HepG2 (cell line): ENCODE results near the gene GPS1. TPM values are rescaled to one million over a fixed set of nuclear protein-coding genes. Genes with fewer than 3 reads are reported as not detected.
A peak's percentile ranks its signal among the peaks of the same experiment; 100 is the strongest.

Source experiments
- KDM2A ChIP-seq: sonication (generic); formaldehyde crosslinking; IDR thresholded peaks from 2 replicates; pipeline ENCODE4 v1.4.0; 2020; ENCODE audit warnings: low read depth, missing genetic modification reagents, borderline replicate concordance
- RBM39 ChIP-seq: fragments of 200-400 bp; formaldehyde crosslinking; IDR thresholded peaks from one replicate; pipeline ENCODE4 v1.6.1; 2018; ENCODE audit warnings: antibody characterized with exemption, mild to moderate bottlenecking, low read depth, low read length; ENCODE audit not compliant: poor library complexity, severe bottlenecking
- RORA ChIP-seq: sonication (generic); formaldehyde crosslinking; IDR thresholded peaks from 2 replicates; pipeline ENCODE4 v1.5.0; 2020; ENCODE audit warnings: mild to moderate bottlenecking, missing genetic modification reagents, moderate library complexity
- ZBTB21 ChIP-seq: sonication (generic); formaldehyde crosslinking; IDR thresholded peaks from 2 replicates; pipeline ENCODE4 v1.4.0; 2020; ENCODE audit warnings: missing genetic modification reagents
- ZFX ChIP-seq: sonication (generic); formaldehyde crosslinking; IDR thresholded peaks from 2 replicates; pipeline ENCODE4 v1.4.0; 2020; ENCODE audit warnings: mild to moderate bottlenecking, low read depth, missing genetic modification reagents, moderate library complexity
- ZNF460 ChIP-seq: sonication (generic); formaldehyde crosslinking; IDR thresholded peaks from 2 replicates; pipeline ENCODE4 v1.5.1; 2020; ENCODE audit warnings: missing genetic modification reagents, mild to moderate bottlenecking, borderline replicate concordance
- ZNF788 ChIP-seq: sonication (generic); formaldehyde crosslinking; IDR thresholded peaks from 2 replicates; pipeline ENCODE4 v1.5.0; 2020; ENCODE audit warnings: mild to moderate bottlenecking, missing genetic modification reagents, borderline replicate concordance
- ZSCAN21 ChIP-seq: sonication (generic); formaldehyde crosslinking; IDR thresholded peaks from 2 replicates; pipeline ENCODE4 v1.8.0; 2022; ENCODE audit warnings: mild to moderate bottlenecking, missing genetic modification reagents, moderate library complexity, borderline replicate concordance
- polyA plus RNA-seq, 8 experiments: library from polyadenylated mRNA; depleted of rRNA in 3 of 8; stranded (reverse) in 7 of 8; unstranded in 1 of 8; fragments of >200 nt; fragmentation: Illumina TruSeq in 4 of 8; extraction: Trizol in 4 of 8; gene quantifications; 2 replicates each; pipeline versions ENCODE4 v1.2.1 to v1.2.3, GENCODE V29; 2011 to 2016; ENCODE audit warnings: low read depth in 4 of 8, missing spikeins in 1 of 8, mixed read lengths in 1 of 8; ENCODE audit not compliant: insufficient read depth in 1 of 8
- total RNA-seq, 5 experiments: library from RNA; depleted of rRNA; stranded (reverse); fragments of >200 nt; fragmentation: Illumina TruSeq; extraction: Trizol; gene quantifications; 2 replicates each; pipeline ENCODE4 v1.2.3, GENCODE V29; 2016; ENCODE audit warnings: low read depth in 1 of 5
- TF ChIP-seq, protein P1 (sequence below): sonication (generic); formaldehyde crosslinking; conservative IDR thresholded peaks from 2 replicates; pipeline ENCODE4 v1.4.0; 2020; ENCODE audit warnings: missing genetic modification reagents
- TF ChIP-seq, protein P2 (sequence below): sonication (generic); formaldehyde crosslinking; conservative IDR thresholded peaks from 2 replicates; pipeline ENCODE4 v1.8.0; 2022; ENCODE audit warnings: missing genetic modification reagents
- TF ChIP-seq, protein P3 (sequence below): IDR thresholded peaks from 2 replicates; pipeline ENCODE4 v1.6.1; 2016; ENCODE audit warnings: low read depth, borderline replicate concordance
- TF ChIP-seq, protein P4 (sequence below): sonication (generic); IDR thresholded peaks from 2 replicates; pipeline ENCODE4 v1.6.1; 2016; ENCODE audit warnings: low read depth, borderline replicate concordance
- TF ChIP-seq, protein P5 (sequence below): sonication (generic); formaldehyde crosslinking; IDR thresholded peaks from 2 replicates; pipeline ENCODE4 v1.4.0; 2020; ENCODE audit warnings: mild to moderate bottlenecking, low read depth, missing genetic modification reagents
- TF ChIP-seq, protein P6 (sequence below): sonication (generic); formaldehyde crosslinking; conservative IDR thresholded peaks from 2 replicates; pipeline ENCODE4 v1.4.0; 2020; ENCODE audit warnings: missing genetic modification reagents
- TF ChIP-seq, protein P7 (sequence below): sonication (generic); formaldehyde crosslinking; conservative IDR thresholded peaks from 2 replicates; pipeline ENCODE4 v1.8.1; 2023; ENCODE audit warnings: missing genetic modification reagents

GPS1 gene
- total and polyA plus RNA-seq, 2 of the 13 experiments (the other 11 are each of a cell fraction or from before 2014, with no cell fraction given), result 124 to 128 TPM

DNA sequence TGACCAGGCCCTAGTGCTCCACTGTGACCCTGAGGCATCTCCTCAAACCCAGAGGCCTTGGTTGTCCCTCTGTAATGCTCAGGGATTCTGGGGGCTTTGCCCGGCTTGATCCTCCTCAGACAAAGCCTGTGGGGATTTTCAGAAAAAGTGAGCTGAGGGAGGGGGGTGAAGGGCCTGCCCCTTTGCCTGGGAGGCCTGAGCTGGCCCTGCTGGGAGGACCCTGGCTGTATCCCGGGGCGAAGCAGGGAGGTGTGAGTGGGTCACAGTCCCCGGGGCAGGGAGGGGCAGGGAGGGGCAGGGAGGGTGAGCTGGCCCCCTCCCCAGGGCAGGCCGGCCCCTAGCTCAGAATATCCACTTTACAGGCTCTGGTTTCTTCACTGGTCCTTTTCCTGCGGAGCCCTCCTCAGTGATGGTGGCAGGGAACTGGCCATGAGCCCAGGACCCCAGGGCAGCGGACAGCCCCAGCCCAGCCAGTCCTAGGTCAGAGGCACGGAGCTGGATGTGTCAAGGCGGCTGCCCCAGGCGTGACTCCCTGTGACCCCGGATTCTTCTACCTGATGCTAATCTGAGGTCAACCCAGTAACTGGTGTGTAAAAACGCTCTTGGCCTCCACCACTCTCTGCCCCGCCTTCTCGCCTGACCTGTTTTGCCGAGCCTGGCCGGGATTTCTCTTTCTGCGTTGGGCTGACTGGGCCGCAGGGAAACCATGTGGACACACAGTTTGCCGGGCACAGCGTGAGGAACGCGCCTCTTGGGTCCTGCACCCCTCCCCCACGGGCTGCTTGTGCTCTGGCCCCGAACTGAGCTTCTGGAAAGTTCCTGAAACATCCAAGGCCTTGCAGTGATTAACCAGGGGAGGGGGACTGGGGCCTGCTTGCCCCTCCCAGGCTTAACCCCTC lies 52.1 kb downstream of the GPS1 start (continued):
- TF ChIP-seq, protein P1, sequence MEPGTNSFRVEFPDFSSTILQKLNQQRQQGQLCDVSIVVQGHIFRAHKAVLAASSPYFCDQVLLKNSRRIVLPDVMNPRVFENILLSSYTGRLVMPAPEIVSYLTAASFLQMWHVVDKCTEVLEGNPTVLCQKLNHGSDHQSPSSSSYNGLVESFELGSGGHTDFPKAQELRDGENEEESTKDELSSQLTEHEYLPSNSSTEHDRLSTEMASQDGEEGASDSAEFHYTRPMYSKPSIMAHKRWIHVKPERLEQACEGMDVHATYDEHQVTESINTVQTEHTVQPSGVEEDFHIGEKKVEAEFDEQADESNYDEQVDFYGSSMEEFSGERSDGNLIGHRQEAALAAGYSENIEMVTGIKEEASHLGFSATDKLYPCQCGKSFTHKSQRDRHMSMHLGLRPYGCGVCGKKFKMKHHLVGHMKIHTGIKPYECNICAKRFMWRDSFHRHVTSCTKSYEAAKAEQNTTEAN (CRISPR knock-in tag), result peak; percentile 93
- TF ChIP-seq ZNF788 (CRISPR knock-in tag) (peak; percentile 85), ZNF460 (CRISPR knock-in tag) (peak; percentile 24; the same call in 1 of the 2 replicates), ZFX (CRISPR knock-in tag) (peak; percentile 92), KDM2A (CRISPR knock-in tag) (peak; percentile 88; the same call in 1 of the 2 replicates), RBM39 (no peak), RORA (no peak), ZSCAN21 (CRISPR knock-in tag) (peak; percentile 83; the same call in 1 of the 2 replicates), ZBTB21 (CRISPR knock-in tag) (peak; percentile 38; the same call in 1 of the 2 replicates)
- TF ChIP-seq, protein P2, sequence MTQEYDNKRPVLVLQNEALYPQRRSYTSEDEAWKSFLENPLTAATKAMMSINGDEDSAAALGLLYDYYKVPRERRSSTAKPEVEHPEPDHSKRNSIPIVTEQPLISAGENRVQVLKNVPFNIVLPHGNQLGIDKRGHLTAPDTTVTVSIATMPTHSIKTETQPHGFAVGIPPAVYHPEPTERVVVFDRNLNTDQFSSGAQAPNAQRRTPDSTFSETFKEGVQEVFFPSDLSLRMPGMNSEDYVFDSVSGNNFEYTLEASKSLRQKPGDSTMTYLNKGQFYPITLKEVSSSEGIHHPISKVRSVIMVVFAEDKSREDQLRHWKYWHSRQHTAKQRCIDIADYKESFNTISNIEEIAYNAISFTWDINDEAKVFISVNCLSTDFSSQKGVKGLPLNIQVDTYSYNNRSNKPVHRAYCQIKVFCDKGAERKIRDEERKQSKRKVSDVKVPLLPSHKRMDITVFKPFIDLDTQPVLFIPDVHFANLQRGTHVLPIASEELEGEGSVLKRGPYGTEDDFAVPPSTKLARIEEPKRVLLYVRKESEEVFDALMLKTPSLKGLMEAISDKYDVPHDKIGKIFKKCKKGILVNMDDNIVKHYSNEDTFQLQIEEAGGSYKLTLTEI (CRISPR knock-in tag), result no peak
- TF ChIP-seq, protein P3, sequence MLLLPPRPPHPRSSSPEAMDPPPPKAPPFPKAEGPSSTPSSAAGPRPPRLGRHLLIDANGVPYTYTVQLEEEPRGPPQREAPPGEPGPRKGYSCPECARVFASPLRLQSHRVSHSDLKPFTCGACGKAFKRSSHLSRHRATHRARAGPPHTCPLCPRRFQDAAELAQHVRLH (CRISPR knock-in tag), result peak; percentile 93; the same call in 1 of the 2 replicates
- TF ChIP-seq, protein P4, sequence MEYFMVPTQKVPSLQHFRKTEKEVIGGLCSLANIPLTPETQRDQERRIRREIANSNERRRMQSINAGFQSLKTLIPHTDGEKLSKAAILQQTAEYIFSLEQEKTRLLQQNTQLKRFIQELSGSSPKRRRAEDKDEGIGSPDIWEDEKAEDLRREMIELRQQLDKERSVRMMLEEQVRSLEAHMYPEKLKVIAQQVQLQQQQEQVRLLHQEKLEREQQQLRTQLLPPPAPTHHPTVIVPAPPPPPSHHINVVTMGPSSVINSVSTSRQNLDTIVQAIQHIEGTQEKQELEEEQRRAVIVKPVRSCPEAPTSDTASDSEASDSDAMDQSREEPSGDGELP, result peak; percentile 61; the same call in 1 of the 2 replicates
- TF ChIP-seq, protein P5, sequence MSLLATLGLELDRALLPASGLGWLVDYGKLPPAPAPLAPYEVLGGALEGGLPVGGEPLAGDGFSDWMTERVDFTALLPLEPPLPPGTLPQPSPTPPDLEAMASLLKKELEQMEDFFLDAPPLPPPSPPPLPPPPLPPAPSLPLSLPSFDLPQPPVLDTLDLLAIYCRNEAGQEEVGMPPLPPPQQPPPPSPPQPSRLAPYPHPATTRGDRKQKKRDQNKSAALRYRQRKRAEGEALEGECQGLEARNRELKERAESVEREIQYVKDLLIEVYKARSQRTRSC (CRISPR knock-in tag), result no peak
- TF ChIP-seq, protein P6, sequence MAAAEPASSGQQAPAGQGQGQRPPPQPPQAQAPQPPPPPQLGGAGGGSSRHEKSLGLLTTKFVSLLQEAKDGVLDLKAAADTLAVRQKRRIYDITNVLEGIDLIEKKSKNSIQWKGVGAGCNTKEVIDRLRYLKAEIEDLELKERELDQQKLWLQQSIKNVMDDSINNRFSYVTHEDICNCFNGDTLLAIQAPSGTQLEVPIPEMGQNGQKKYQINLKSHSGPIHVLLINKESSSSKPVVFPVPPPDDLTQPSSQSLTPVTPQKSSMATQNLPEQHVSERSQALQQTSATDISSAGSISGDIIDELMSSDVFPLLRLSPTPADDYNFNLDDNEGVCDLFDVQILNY (CRISPR knock-in tag), result no peak
- TF ChIP-seq, protein P7, sequence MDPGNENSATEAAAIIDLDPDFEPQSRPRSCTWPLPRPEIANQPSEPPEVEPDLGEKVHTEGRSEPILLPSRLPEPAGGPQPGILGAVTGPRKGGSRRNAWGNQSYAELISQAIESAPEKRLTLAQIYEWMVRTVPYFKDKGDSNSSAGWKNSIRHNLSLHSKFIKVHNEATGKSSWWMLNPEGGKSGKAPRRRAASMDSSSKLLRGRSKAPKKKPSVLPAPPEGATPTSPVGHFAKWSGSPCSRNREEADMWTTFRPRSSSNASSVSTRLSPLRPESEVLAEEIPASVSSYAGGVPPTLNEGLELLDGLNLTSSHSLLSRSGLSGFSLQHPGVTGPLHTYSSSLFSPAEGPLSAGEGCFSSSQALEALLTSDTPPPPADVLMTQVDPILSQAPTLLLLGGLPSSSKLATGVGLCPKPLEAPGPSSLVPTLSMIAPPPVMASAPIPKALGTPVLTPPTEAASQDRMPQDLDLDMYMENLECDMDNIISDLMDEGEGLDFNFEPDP (CRISPR knock-in tag), result no peak
